Measurements from ENCODE around the gene GMPR.

Gene GMPR

DNA sequence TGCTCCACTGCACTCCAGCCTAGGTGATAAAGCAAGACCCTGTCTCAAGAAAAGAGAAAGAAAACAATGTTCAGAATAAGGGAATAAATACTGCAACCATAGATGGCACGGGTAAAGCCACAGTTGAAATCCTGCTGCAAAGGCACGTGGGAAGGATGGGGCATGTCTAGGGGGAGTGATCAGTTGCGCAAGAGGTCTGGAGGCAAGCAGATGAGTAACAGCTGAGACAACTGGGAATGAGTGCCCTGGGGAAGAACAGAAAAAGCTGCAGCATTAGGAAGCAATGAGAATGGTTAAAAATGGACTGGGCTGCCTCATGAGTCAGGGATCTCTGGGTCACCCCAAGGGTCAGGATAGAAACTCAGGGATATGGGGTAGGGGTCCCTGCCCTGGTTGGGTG is 96.3 kb downstream of the GMPR start:
- peak; percentile 18 to 33 for DNase-seq

- DNase-seq, result no peak
Observed at GRCh38 chr6:16335176-16335575, 96.8 kb downstream of the GMPR start.

- no peak for DNase-seq
Observed at GRCh38 chr6:16336056-16336818, 97.8 kb downstream of the GMPR start.

DNA sequence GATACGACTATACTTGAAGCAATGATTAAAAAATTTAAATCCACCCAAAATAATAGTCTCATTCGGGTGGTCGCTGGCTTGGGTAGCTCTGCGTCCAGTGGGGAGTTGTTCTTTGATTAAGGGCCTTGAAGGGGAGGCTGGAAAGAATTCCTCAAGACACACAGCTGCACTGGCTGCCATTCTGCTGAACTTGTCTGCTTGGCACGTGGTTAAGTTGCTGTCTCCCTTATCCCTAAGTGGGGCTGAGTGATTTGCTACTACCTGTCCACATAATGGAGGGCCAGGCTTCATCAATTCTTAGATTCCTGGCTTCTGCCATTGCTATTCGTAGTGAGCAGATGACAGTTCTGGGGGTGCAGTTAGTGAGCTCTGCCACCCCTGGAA is 98.5 kb downstream of the GMPR start:
- no peak for DNase-seq

- no peak for DNase-seq
Observed at GRCh38 chr6:16337295-16337975, 99.0 kb downstream of the GMPR start.

DNA sequence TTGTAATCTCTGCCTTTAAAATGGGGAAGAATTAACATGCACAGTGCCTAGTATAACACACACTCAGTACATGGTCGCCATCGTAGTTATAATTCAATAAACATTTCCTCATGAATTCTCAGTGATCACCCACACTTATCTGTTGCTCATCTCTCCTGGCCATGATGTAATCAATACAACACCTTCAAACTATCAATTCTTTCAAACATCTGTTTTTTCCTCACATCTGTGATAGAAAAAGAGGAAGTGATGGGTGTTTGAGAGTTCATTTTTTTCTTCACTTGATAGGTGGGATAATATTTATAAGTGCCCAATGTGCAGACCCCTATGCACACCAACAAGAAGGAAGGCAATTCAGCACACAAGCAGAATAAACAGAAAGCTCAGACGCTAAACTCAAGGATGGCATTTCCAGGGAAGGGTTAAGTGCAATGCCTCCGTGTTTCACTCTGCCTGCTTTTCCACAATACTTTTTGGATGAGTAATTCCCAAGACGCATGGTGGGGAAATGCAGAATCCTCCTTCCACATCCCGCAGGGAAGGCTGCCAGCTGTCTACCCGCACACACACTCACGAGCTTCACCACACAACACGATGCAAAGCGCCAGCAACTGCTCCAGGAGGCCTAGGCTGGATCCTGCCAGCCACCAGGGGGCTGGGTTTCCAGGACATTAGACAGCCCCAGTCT is 100.3 kb downstream of the GMPR start:
- peak; percentile 70 to 81 for DNase-seq

DNA sequence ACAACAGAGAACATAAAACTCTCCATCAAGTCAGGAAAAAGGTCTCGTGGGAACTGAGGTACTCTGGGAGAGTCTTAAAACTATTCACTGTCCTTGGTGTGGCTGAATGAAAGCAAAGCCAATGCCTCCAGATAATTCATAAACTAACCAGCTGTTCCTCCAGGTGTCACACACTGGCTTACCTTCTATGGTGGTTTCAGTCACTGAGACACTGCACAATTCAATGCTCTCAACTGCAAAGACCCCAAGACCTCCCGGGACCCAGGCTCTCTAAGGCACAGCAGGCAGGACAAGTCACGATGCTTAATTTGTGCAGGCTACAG is 100.8 kb downstream of the GMPR start:
- no peak for DNase-seq

GRCh38 chr6:16343593-16343992 is 105.2 kb downstream of the GMPR start:
- no peak for DNase-seq

- no peak for DNase-seq
Observed at GRCh38 chr6:16344756-16345155, 106.4 kb downstream of the GMPR start.
